ENCODE measurements around the gene POU2AF3. TPM values are rescaled to one million over a fixed set of nuclear protein-coding genes. Genes with fewer than 3 reads are reported as not detected.
A peak's percentile ranks its signal among the peaks of the same experiment; 100 is the strongest.

Gene POU2AF3
- total RNA-seq, 6 experiments from 2014 or later: 0.39 to 0.86 (median 0.52) TPM

- H3K4me3 ChIP-seq: no peak overlapping the region
- H3K4me1 ChIP-seq: peaks cover 0 to 4% (median 0%) of the 10 kb centered on the region in 4 donors
- no peak for TF ChIP-seq CTCF (IDR thresholded peaks at IDR 0.05)
- no peak for TF ChIP-seq POLR2A (IDR thresholded peaks at IDR 0.05)
- ATAC-seq (peak in 1 of 4 donors; percentile 39), DNase-seq (no peak)
- no peaks in the 10 kb centered on the region for H3K9me3 ChIP-seq
- H3K36me3 ChIP-seq: no peaks in the 10 kb centered on the region
- H3K27ac ChIP-seq: no peak overlapping the region
- 21% methylated on average over 8 of the region's 10 CpGs for WGBS (ENCODE audit: insufficient coverage, low coverage, low lambda C conversion rate, missing lambda C conversion rate)
- H3K27me3 ChIP-seq: no peaks in the 10 kb centered on the region
- intact Hi-C loops (cut with DNase I): no loop called here
Observed at GRCh38 chr11:111351374-111352055, 53.2 kb downstream of the POU2AF3 start.

- Histone ChIP-seq H3K4me3 (no peak overlapping the region), H3K27me3 (no peaks in the 10 kb centered on the region), H3K4me1 (peaks cover 0 to 4% (median 0%) of the 10 kb centered on the region in 4 donors), H3K27ac (no peak overlapping the region), H3K9me3 (no peaks in the 10 kb centered on the region), H3K36me3 (no peaks in the 10 kb centered on the region)
- intact Hi-C loops (cut with DNase I): no loop called here
- ATAC-seq (no peak), DNase-seq (no peak)
- WGBS (ENCODE audit: insufficient coverage, low coverage, low lambda C conversion rate, missing lambda C conversion rate): 89% methylated on average over 2 of the region's 9 CpGs
- TF ChIP-seq POLR2A (IDR thresholded peaks at IDR 0.05) (no peak), CTCF (IDR thresholded peaks at IDR 0.05) (no peak)
Observed at GRCh38 chr11:111352231-111352746, 53.9 kb downstream of the POU2AF3 start.

GRCh38 chr11:111352935-111353710 lies 54.8 kb downstream of the POU2AF3 start:
- Histone ChIP-seq H3K27me3 (no peaks in the 10 kb centered on the region), H3K27ac (no peak overlapping the region), H3K9me3 (no peaks in the 10 kb centered on the region), H3K4me3 (no peak overlapping the region), H3K36me3 (no peaks in the 10 kb centered on the region), H3K4me1 (peaks cover 0 to 4% (median 0%) of the 10 kb centered on the region in 4 donors)
- ATAC-seq (no peak), DNase-seq (no peak)
- intact Hi-C loops (cut with DNase I): no loop called here
- WGBS (ENCODE audit: insufficient coverage, low coverage, low lambda C conversion rate, missing lambda C conversion rate): 73% methylated on average over 5 of the region's 8 CpGs
- TF ChIP-seq POLR2A (IDR thresholded peaks at IDR 0.05): no peak
- no peak for TF ChIP-seq CTCF (IDR thresholded peaks at IDR 0.05)

- DNase-seq (no peak), ATAC-seq (no peak)
- no peak overlapping the region for H3K4me3 ChIP-seq
- peaks cover 0 to 4% (median 0%) of the 10 kb centered on the region in 4 donors for H3K4me1 ChIP-seq
- H3K27ac ChIP-seq: no peak overlapping the region
- no peaks in the 10 kb centered on the region for H3K9me3 ChIP-seq
- intact Hi-C loops (cut with DNase I): no loop called here
- WGBS (ENCODE audit: insufficient coverage, low coverage, low lambda C conversion rate, missing lambda C conversion rate): 88% methylated on average over 8 of the region's 16 CpGs
- H3K36me3 ChIP-seq: no peaks in the 10 kb centered on the region
- TF ChIP-seq POLR2A (IDR thresholded peaks at IDR 0.05) (no peak), CTCF (IDR thresholded peaks at IDR 0.05) (no peak)
- no peaks in the 10 kb centered on the region for H3K27me3 ChIP-seq
Observed at GRCh38 chr11:111353776-111354600, 55.6 kb downstream of the POU2AF3 start.
